Erythroblast (primary cell): ENCODE results near the gene CHGA.

Experiments
- GATA1 ChIP-seq: IDR thresholded peaks from 2 replicates; pipeline ENCODE4 v1.6.1; 2011; ENCODE audit warnings: low read depth, mild to moderate bottlenecking, control low read depth, low read length, moderate library complexity
- POLR2A ChIP-seq: IDR thresholded peaks from 2 replicates; pipeline ENCODE4 v1.6.1; 2011; ENCODE audit warnings: mild to moderate bottlenecking, low read length

- TF ChIP-seq POLR2A (no peak), GATA1 (no peak)
Observed at GRCh38 chr14:92944976-92945375, 22.0 kb downstream of the CHGA start.
